GM23248 (cell line): Measurements from ENCODE around the gene CAPN9. TPM values are rescaled to one million over a fixed set of nuclear protein-coding genes. Genes with fewer than 3 reads are reported as not detected.

Source experiments
- DNase-seq: peaks from one replicate; pipeline ENCODE4 v3.0.0-alpha.2; 2015
- H2AFZ ChIP-seq: fragments of 200-600 bp; sonication (generic); 2 replicates; pipeline ENCODE4 v1.6.1; 2016; ENCODE audit warnings: antibody characterized with exemption
- H3F3A ChIP-seq: fragments of 200-600 bp; sonication (generic); 2 replicates; pipeline ENCODE4 v1.6.1; 2016; ENCODE audit warnings: mild to moderate bottlenecking, antibody characterized with exemption, mixed run types; ENCODE audit not compliant: insufficient read depth
- H3K27ac ChIP-seq: fragments of 200-600 bp; sonication (generic); 2 replicates; pipeline ENCODE4 v1.5.1; 2016; ENCODE audit warnings: mild to moderate bottlenecking
- H3K27me3 ChIP-seq: fragments of 200-600 bp; sonication (generic); replicated peaks from 2 replicates; pipeline ENCODE4 v1.6.1; 2016; ENCODE audit warnings: mild to moderate bottlenecking; ENCODE audit not compliant: insufficient read depth
- H3K36me3 ChIP-seq: fragments of 200-600 bp; sonication (generic); 2 replicates; pipeline ENCODE4 v1.6.1; 2016; ENCODE audit warnings: low read depth, mild to moderate bottlenecking
- H3K4me1 ChIP-seq: fragments of 200-600 bp; sonication (generic); 2 replicates; pipeline ENCODE4 v1.6.1; 2016; ENCODE audit warnings: mild to moderate bottlenecking; ENCODE audit not compliant: insufficient read depth
- H3K4me2 ChIP-seq: fragments of 200-600 bp; sonication (generic); one replicate; pipeline ENCODE4 v1.6.1; 2016; ENCODE audit warnings: mild to moderate bottlenecking; ENCODE audit not compliant: unreplicated experiment
- H3K4me3 ChIP-seq: fragments of 200-600 bp; sonication (generic); 2 replicates; pipeline ENCODE4 v1.5.1; 2016; ENCODE audit warnings: mild to moderate bottlenecking
- H3K79me2 ChIP-seq: fragments of 200-600 bp; sonication (generic); 2 replicates; pipeline ENCODE4 v1.6.1; 2016; ENCODE audit warnings: mild to moderate bottlenecking; ENCODE audit not compliant: insufficient read depth
- H3K9ac ChIP-seq: fragments of 200-600 bp; sonication (generic); 2 replicates; pipeline ENCODE4 v1.6.1; 2016; ENCODE audit warnings: mild to moderate bottlenecking
- H3K9me2 ChIP-seq: fragments of 200-600 bp; sonication (generic); 2 replicates; pipeline ENCODE4 v1.6.1; 2016; ENCODE audit warnings: mixed run types, mild to moderate bottlenecking, moderate library complexity; ENCODE audit not compliant: insufficient read depth
- H3K9me3 ChIP-seq: fragments of 200-600 bp; sonication (generic); one replicate; pipeline ENCODE4 v1.6.1; 2017; ENCODE audit warnings: low read depth
- H4K20me1 ChIP-seq: fragments of 200-600 bp; sonication (generic); 2 replicates; pipeline ENCODE4 v1.6.0; 2016; ENCODE audit not compliant: insufficient read depth
- EZH2 ChIP-seq: fragments of 200-600 bp; sonication (generic); IDR thresholded peaks from 2 replicates; pipeline ENCODE4 v1.6.1; 2018; ENCODE audit warnings: antibody characterized with exemption, mild to moderate bottlenecking; ENCODE audit not compliant: insufficient read depth, poor library complexity, severe bottlenecking
- EZH2phosphoT487 ChIP-seq: fragments of 200-600 bp; sonication (generic); IDR thresholded peaks from 2 replicates; pipeline ENCODE4 v1.6.1; 2018; ENCODE audit warnings: antibody characterized with exemption, moderate library complexity, mild to moderate bottlenecking, low read depth; ENCODE audit not compliant: insufficient read depth
- WGBS, 2 experiments: methylation state at CpG; one replicate each; pipeline ENCODE4 v1.1.6; 2015 to 2017; ENCODE audit warnings: low lambda C conversion rate in 2 of 2, low coverage in 1 of 2; ENCODE audit errors: missing lambda C conversion rate in 2 of 2; 5-methylcytosine and 5-hydroxymethylcytosine counted together
- in situ Hi-C: fragments of 300-500 bp; cut with MboI; formaldehyde crosslinking; loops from 2 replicates; pipeline ENCODE4 v1.15.0; 2020
- polyA plus RNA-seq: library from polyadenylated mRNA; unstranded; fragments of >200 nt; fragmentation: Nextera tagmentation; extraction: Ambion mirVana; gene quantifications from 2 replicates; pipeline ENCODE4 v1.2.1, GENCODE V29; 2016
- total RNA-seq: library from RNA; depleted of rRNA; stranded (reverse); fragments of >200 nt; shearing (Covaris generic); gene quantifications from 2 replicates; pipeline ENCODE4 v1.2.3, GENCODE V29; 2014

CAPN9 gene
- total and polyA plus RNA-seq, 2 experiments from 2014 or later = not detected

DNA sequence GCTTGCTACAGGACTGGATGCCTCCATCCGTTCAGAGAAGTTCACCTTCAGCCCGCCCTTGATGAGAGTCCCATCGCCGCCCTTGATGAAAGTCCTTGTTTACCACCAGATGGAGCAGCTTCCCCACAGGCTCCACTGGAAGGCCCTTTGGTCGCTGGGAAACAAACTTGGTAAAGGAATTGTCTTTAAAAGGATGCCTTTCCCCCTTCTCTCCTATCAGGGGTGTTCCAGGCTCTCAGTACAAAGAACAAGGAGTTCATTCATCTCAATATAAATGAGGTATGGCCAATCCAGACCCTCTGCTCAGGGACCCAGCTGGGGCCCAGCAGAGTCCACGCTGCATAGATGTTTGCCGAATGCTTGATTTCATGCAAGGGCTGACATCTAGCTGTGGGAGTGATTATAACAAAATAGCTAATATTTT, 50.8 kb downstream of the CAPN9 start:
- in situ Hi-C loops = loop anchor here (10.0 kb wide), 2 partner anchors 127 to 407 kb away; no protein-coding TSS in a partner anchor

DNA sequence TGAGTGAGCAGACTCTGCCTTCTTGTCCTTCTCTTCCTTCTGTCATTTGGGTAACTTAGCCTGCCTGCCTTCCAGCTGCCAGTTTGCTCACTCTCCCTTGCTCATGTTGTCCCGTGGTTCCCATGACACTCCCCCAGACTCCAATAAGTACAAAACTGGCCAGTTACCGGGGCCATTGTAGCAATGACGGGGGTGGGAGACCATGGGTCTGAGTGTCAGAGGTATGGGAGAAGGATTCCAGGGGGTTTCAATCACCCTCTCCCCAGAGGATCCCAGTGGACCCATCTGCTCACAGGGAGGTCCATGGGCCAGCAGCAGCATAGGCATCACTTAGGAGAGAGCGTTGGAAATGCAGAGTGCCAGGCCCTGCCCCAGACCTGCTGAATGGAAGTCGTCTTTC, 51.3 kb downstream of the CAPN9 start:
- in situ Hi-C loops = loop anchor here (10.0 kb wide), 2 partner anchors 126 to 406 kb away; no protein-coding TSS in a partner anchor
- Histone ChIP-seq H3K27ac (no peak overlapping the region), H3K4me1 (no peaks in the 10 kb centered on the region), H4K20me1 (no peaks in the 10 kb centered on the region), H3K9me2 (no peaks in the 10 kb centered on the region), H2AFZ (no peak overlapping the region), H3K36me3 (no peaks in the 10 kb centered on the region), H3K79me2 (no peaks in the 10 kb centered on the region), H3F3A (no peaks in the 10 kb centered on the region), H3K4me3 (no peak overlapping the region), H3K27me3 (no peaks in the 10 kb centered on the region), H3K4me2 (no peak overlapping the region), H3K9ac (no peak overlapping the region), H3K9me3 (no peaks in the 10 kb centered on the region)
- DNase-seq = no peak
- WGBS, 2 experiments = 74 to 75% methylated on average over 5 of the region's 5 CpGs
- TF ChIP-seq EZH2phosphoT487 = no peak
- no peak for TF ChIP-seq EZH2

More for the DNA sequence above, 50.8 kb downstream of the CAPN9 start:
- DNase-seq = peak; percentile 89
- Histone ChIP-seq H3K79me2 (no peaks in the 10 kb centered on the region), H4K20me1 (no peaks in the 10 kb centered on the region), H3F3A (no peaks in the 10 kb centered on the region), H3K27me3 (no peaks in the 10 kb centered on the region), H3K4me2 (no peak overlapping the region), H3K9ac (no peak overlapping the region), H3K36me3 (no peaks in the 10 kb centered on the region), H2AFZ (no peak overlapping the region), H3K27ac (no peak overlapping the region), H3K4me1 (no peaks in the 10 kb centered on the region), H3K4me3 (no peak overlapping the region), H3K9me2 (no peaks in the 10 kb centered on the region), H3K9me3 (no peaks in the 10 kb centered on the region)
- 14 to 18% methylated on average over 7 of the region's 7 CpGs for WGBS, 2 experiments
- TF ChIP-seq EZH2 (no peak), EZH2phosphoT487 (no peak)

DNA sequence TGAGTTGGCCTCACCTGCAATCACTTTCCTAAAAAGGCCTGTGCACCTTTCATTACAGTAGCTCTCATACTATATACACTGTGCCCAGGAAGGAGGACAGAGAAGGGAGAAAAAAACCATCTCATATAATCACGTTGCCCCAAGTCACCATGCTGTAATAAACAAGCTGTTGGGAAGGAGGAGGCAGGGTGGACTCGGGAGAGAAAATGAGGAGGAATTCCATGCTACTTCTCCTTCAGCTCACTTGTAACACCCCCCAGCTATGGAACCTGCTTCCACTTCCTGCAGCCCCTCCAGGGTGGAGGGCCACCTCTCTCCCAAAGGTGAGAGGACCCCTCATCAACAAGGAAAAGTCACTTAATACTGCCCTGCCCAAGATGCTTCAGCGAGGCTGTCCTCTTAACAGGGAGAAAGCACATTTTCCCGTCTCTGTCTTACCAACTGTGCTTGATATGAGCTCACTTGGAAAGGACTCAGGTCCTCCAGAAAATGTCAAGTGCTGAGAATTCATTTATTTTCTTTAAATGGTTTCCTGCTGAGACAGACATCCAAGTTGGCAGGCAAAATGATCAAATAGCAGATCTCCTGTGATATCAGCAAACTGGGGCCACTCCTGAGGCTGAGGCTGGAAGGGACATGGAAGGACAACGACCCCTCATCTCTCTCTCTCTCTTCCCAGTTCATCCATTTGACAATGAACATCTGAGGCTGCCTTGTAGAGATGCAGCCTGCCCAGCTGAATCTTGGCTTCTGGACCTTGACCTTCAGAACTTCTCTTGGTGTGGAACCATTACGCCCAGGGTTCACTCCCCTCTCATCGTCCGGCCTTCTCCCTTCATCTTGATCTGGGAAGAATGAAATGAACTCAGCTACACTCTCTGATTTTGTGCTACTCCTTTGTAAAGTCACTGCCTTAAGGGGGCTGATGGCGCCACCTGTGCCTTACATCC, 54.0 kb downstream of the CAPN9 start:
- no peaks in the 10 kb centered on the region for H3F3A ChIP-seq
- 64 to 71% methylated on average over 8 to 9 of the region's 9 CpGs for WGBS, 2 experiments
- H3K27ac ChIP-seq = no peak overlapping the region
- H3K4me3 ChIP-seq = no peak overlapping the region
- no peak for DNase-seq
- H4K20me1 ChIP-seq = no peaks in the 10 kb centered on the region
- H3K79me2 ChIP-seq = no peaks in the 10 kb centered on the region
- H3K36me3 ChIP-seq = no peaks in the 10 kb centered on the region
- H3K27me3 ChIP-seq = no peaks in the 10 kb centered on the region
- H3K9ac ChIP-seq = no peak overlapping the region
- no peaks in the 10 kb centered on the region for H3K4me1 ChIP-seq
- H3K4me2 ChIP-seq = no peak overlapping the region
- H2AFZ ChIP-seq = no peak overlapping the region
- no peaks in the 10 kb centered on the region for H3K9me3 ChIP-seq
- in situ Hi-C loops = no loop called here
- no peaks in the 10 kb centered on the region for H3K9me2 ChIP-seq
- TF ChIP-seq EZH2 (no peak), EZH2phosphoT487 (no peak)

DNA sequence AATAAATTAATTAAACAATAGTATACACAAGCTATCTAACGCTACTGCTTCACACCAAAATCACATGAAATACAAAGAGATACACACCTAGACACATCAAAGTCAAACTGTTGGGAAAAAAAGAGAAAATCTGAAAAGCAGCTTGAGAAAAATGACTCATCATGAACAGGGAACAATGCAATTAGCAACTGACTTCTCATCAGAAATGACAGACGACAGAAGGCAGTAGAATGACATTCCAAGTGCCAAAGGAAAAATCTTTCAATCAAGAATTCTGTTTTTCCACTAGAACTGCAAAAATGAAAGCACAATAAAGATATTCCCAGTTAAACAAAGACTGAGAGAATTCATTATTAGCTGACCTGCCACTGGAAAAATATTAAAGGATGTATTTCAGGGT, 57.2 kb downstream of the CAPN9 start:
- no peak for TF ChIP-seq EZH2phosphoT487
- TF ChIP-seq EZH2 = no peak
- Histone ChIP-seq H3K4me3 (no peak overlapping the region), H4K20me1 (no peaks in the 10 kb centered on the region), H3K9me3 (no peaks in the 10 kb centered on the region), H3K4me1 (no peaks in the 10 kb centered on the region), H2AFZ (no peak overlapping the region), H3K79me2 (no peaks in the 10 kb centered on the region), H3K9me2 (no peaks in the 10 kb centered on the region), H3K27ac (no peak overlapping the region), H3K36me3 (no peaks in the 10 kb centered on the region), H3K4me2 (no peak overlapping the region), H3K27me3 (no peaks in the 10 kb centered on the region), H3F3A (no peaks in the 10 kb centered on the region), H3K9ac (no peak overlapping the region)
- in situ Hi-C loops = no loop called here
- 37 to 39% methylated on average over 2 of the region's 2 CpGs for WGBS, 2 experiments
- no peak for DNase-seq
